Ovary (tissue), 9 donors: Measurements from ENCODE around the gene GNPTG. TPM values are rescaled to one million over a fixed set of nuclear protein-coding genes. Genes with fewer than 3 reads are reported as not detected.

Source experiments
- DNase-seq, 5 donors: peaks; one replicate each; pipeline ENCODE4 v3.0.0-alpha.2; 2019 to 2020
- H3K27ac ChIP-seq, 2 donors: fragments of 200-600 bp; one replicate each; pipeline versions ENCODE4 v1.5.1 to v1.8.0; 2019 to 2022
- H3K27me3 ChIP-seq: fragments of 200-600 bp; one replicate; pipeline ENCODE4 v1.8.0; 2022
- H3K36me3 ChIP-seq: fragments of 200-600 bp; sonication (generic); one replicate; pipeline ENCODE4 v1.5.1; 2019
- H3K4me1 ChIP-seq: one replicate; pipeline ENCODE4 v1.8.1; 2013; ENCODE audit warnings: mild to moderate bottlenecking, moderate library complexity; ENCODE audit not compliant: insufficient read depth
- H3K4me3 ChIP-seq: fragments of 200-600 bp; sonication (generic); one replicate; pipeline ENCODE4 v1.5.1; 2017
- H3K9me3 ChIP-seq, 2 donors: fragments of 200-600 bp in 1 of 2; sonication (generic) in 1 of 2; one replicate each; pipeline versions ENCODE4 v1.5.1 to v1.8.1; 2013 to 2019; ENCODE audit warnings: mild to moderate bottlenecking in 1 of 2, moderate library complexity in 1 of 2
- EP300 ChIP-seq: sonication (generic); formaldehyde crosslinking; IDR thresholded peaks from one replicate; pipeline ENCODE4 v1.6.1; 2017; ENCODE audit warnings: antibody characterized with exemption
- POLR2A ChIP-seq: fragments of 450-650 bp; IDR thresholded peaks from one replicate; pipeline ENCODE4 v1.6.1; 2017; ENCODE audit warnings: antibody characterized with exemption, mild to moderate bottlenecking, moderate library complexity
- WGBS, 3 donors: extraction: QIAGEN DNeasy Blood & Tissue Kit in 1 of 3; methylation state at CpG; one replicate each; pipeline versions ENCODE4 v1.1.5 to v1.1.7; 2013 to 2017; 5-methylcytosine and 5-hydroxymethylcytosine counted together
- intact Hi-C, 4 donors: fragments of 100-400 bp; cut with DNase I; formaldehyde crosslinking; loops; one replicate each; pipeline versions ENCODE4 v1.11.0 to v1.15.1; 2022 to 2023
- polyA plus RNA-seq, 2 donors: library from polyadenylated mRNA; stranded (reverse); fragments of 200-250 nt in 1 of 2; fragments of 350-450 nt in 1 of 2; fragmentation: Illumina TruSeq in 1 of 2; extraction: RNeasy Lipid Tissue Mini Kit (QIAGEN cat#74804) in 1 of 2; gene quantifications; one replicate each; pipeline ENCODE4 v1.2.3, GENCODE V29; 2013 to 2014
- total RNA-seq, 7 donors: library from RNA; depleted of rRNA in 2 of 7; stranded (reverse); fragments of >200 nt in 2 of 7; fragmentation: NEBNext Ultra II Directional in 3 of 7; extraction: Animal tissue kit (Norgen Biotek cat#: 25700) in 3 of 7; gene quantifications; one replicate each; pipeline versions ENCODE4 v1.1.0 to v1.2.4, GENCODE V29; 2016 to 2023
- TF ChIP-seq, protein P1 (sequence below), 3 donors: fragments of 450-650 bp in 2 of 3; fragments of 200-600 bp in 1 of 3; IDR thresholded peaks; one replicate each; pipeline versions ENCODE4 v1.5.1 to v1.8.0; 2016 to 2022; ENCODE audit warnings: antibody characterized with exemption in 3 of 3, mild to moderate bottlenecking in 1 of 3
- donor health status: DM: no; HTN: no; CAD: no; lungs with moderate emphysema.
- donor health status: DM: no; HTN: no; CAD: no.
- donor health status: Bipolar disorder and iron deficiency.
- donor health status: DM: yes; HTN: yes; CAD: no.
- donor health status: DM: no; HTN: no; CAD: no.
- donor health status: DM: yes; HTN: yes; CAD: no.

GNPTG gene
- total and polyA plus RNA-seq, 9 donors = 26.0 to 68.1 (median 55.4) TPM

DNA sequence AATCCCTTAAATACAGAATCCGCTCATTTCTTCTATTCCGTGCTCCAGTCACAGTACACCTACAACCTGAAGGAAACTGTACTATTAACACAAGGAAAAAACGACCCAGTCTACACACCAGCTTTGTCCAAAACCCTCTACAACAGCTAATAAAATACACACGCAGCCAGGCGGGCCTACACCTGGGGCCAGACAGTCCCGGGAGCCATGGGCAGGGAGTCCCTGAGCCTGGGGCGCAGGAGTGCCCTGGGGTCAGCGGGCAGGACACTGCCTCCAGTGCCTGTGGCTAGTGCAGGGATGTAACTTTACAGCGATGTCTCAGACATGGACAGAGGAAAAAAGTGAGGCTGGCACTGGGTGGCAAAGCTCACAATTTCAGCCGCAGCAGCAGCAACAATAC lies 28.5 kb downstream of the GNPTG start:
- H3K4me1 ChIP-seq = peaks cover 5% of the 10 kb centered on the region
- intact Hi-C loops = no loop called here
- 83 to 86% (median 84%) methylated on average over 10 of the region's 10 CpGs for WGBS, 3 donors
- H3K9me3 ChIP-seq = no peaks in the 10 kb centered on the region
- H3K4me3 ChIP-seq = no peak overlapping the region
- H3K27ac ChIP-seq = no peak overlapping the region
- TF ChIP-seq EP300 (no peak), POLR2A (no peak)
- TF ChIP-seq, protein P1, sequence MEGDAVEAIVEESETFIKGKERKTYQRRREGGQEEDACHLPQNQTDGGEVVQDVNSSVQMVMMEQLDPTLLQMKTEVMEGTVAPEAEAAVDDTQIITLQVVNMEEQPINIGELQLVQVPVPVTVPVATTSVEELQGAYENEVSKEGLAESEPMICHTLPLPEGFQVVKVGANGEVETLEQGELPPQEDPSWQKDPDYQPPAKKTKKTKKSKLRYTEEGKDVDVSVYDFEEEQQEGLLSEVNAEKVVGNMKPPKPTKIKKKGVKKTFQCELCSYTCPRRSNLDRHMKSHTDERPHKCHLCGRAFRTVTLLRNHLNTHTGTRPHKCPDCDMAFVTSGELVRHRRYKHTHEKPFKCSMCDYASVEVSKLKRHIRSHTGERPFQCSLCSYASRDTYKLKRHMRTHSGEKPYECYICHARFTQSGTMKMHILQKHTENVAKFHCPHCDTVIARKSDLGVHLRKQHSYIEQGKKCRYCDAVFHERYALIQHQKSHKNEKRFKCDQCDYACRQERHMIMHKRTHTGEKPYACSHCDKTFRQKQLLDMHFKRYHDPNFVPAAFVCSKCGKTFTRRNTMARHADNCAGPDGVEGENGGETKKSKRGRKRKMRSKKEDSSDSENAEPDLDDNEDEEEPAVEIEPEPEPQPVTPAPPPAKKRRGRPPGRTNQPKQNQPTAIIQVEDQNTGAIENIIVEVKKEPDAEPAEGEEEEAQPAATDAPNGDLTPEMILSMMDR (IDR thresholded peaks at IDR 0.05) = no peak
- no peaks in the 10 kb centered on the region for H3K36me3 ChIP-seq
- no peak for DNase-seq
- no peaks in the 10 kb centered on the region for H3K27me3 ChIP-seq

DNA sequence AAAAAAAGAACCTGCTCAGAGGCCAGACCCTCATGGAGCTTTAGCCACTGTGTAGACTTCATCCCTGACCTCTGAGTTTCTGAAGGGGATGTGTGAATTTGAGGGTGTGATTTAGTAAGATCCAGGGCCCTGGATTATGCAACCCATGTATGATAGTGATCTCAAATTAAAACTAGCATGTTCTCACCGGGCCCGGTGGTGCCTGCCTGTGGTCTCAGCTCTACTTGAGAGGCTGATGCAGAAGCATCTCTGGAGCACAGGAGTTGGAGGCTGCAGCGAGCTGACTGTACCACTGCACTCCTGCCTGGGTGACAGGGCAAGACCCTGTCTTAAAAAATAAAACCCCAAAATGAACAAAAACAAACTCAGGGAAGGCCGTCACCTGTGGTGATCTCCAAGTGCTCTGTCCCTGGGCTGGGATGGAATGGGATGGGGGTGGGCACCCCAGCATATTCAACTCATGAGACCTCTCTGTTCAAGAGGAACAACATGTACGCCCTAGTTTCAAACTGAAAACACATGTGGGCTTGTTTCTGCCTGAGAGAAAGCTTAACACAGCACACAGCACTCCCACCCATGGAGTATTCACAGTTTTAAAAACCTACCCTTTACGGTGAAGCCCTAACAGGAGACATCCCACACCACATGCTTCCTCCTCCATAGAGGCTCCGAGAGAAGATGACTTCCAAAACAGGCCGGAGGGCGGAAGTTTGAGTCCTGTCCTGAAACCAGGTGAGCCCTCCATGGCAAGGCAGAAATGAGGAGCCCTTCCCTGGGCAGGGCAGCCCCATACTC lies 30.1 kb downstream of the GNPTG start:
- 84 to 91% (median 90%) methylated on average over 9 of the region's 9 CpGs for WGBS, 3 donors
- H3K36me3 ChIP-seq = no peaks in the 10 kb centered on the region
- H3K4me1 ChIP-seq = peaks cover 5% of the 10 kb centered on the region
- no peaks in the 10 kb centered on the region for H3K9me3 ChIP-seq
- DNase-seq = no peak
- intact Hi-C loops = no loop called here
- H3K4me3 ChIP-seq = no peak overlapping the region
- no peaks in the 10 kb centered on the region for H3K27me3 ChIP-seq
- H3K27ac ChIP-seq = no peak overlapping the region
- TF ChIP-seq, protein P1 (IDR thresholded peaks at IDR 0.05) = no peak
- no peak for TF ChIP-seq EP300

DNA sequence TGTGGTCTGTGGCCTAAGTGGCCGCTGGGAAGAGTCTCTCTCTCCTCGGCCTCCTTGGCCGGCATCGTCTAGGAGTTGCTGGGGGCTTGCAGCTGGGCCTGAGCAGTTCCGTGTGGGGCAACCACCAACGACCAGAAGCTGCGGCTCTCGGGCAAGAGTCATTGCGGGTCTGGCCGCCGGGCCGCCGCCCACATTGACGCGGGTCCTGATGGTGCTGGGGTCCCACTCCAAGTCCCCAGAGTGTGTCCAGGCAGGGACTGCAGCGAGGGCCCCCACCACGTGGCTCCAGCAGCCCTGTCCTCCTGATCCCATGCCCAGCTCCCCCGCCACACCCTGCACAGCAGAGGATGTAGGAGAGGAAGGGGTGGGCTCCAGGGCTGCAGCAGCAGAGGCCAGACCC lies 31.8 kb downstream of the GNPTG start:
- no peak for DNase-seq
- intact Hi-C loops = no loop called here
- Histone ChIP-seq H3K4me1 (peaks cover 5% of the 10 kb centered on the region), H3K27me3 (no peaks in the 10 kb centered on the region), H3K4me3 (no peak overlapping the region), H3K9me3 (no peaks in the 10 kb centered on the region), H3K36me3 (no peaks in the 10 kb centered on the region), H3K27ac (no peak overlapping the region)
- 84 to 96% (median 86%) methylated on average over 16 to 18 of the region's 18 CpGs for WGBS, 3 donors
- TF ChIP-seq POLR2A = no peak
- TF ChIP-seq, protein P1 (IDR thresholded peaks at IDR 0.05) = no peak

DNA sequence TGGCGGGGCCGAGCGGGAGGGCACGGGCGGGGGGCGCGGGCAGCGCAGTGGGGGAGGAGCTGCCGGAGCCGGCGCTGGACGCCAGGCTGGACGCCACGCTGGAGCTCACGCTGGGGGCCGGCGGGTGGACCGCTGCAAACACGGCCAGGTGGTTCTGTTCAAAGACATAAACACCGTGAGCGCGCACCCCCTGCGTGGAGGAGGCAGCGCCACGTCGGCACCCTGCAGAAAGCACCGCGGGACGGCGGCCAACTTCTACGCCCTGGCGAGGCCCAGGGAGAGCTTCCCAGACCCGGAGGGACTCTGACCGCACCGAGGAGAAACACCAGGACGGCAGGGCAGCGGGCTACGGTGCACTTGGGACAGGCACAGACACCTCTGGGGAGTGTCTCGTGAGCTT lies 33.5 kb downstream of the GNPTG start:
- no peak for DNase-seq
- Histone ChIP-seq H3K27ac (no peak overlapping the region), H3K36me3 (no peaks in the 10 kb centered on the region), H3K4me3 (no peak overlapping the region), H3K9me3 (no peaks in the 10 kb centered on the region), H3K4me1 (no peaks in the 10 kb centered on the region), H3K27me3 (no peaks in the 10 kb centered on the region)
- WGBS, 3 donors = 91 to 93% (median 91%) methylated on average over 39 of the region's 39 CpGs
- intact Hi-C loops = no loop called here
- no peak for TF ChIP-seq EP300
- TF ChIP-seq, protein P1 (IDR thresholded peaks at IDR 0.05) = no peak
- no peak for TF ChIP-seq POLR2A
